ENCODE data around the gene HPCAL4. TPM values are rescaled to one million over a fixed set of nuclear protein-coding genes. Genes with fewer than 3 reads are reported as not detected.

The HPCAL4 gene
- total and polyA plus RNA-seq, 7 donors: 0.16 to 1.1 (median 0.83) TPM; not detected in 2

GRCh38 chr1:39672551-39672947, 18.7 kb downstream of the HPCAL4 start:
- H3K27ac ChIP-seq: no peak overlapping the region
- peak overlapping the region in 1 of 4 donors; percentile 46 for H3K4me3 ChIP-seq
- H3K9me3 ChIP-seq: no peaks in the 10 kb centered on the region
- H3K4me1 ChIP-seq: peaks cover 0 to 19% (median 17%) of the 10 kb centered on the region in 4 donors
- intact Hi-C loops (cut with DNase I): no loop called here
- no peak for TF ChIP-seq CTCF (IDR thresholded peaks at IDR 0.05)
- TF ChIP-seq POLR2AphosphoS5 (IDR thresholded peaks at IDR 0.05): no peak
- no peak for TF ChIP-seq EP300 (IDR thresholded peaks at IDR 0.05)
- no peak for TF ChIP-seq POLR2A (IDR thresholded peaks at IDR 0.05)
- 20 to 23% methylated on average over 12 of the region's 12 CpGs for WGBS, 2 donors
- H3K36me3 ChIP-seq: no peaks in the 10 kb centered on the region
- peaks cover 0 to 46% (median 24%) of the 10 kb centered on the region in 3 donors for H3K27me3 ChIP-seq
- no peak for DNase-seq

- H3K27ac ChIP-seq: no peak within 1 kb of the TSS
- peak within 1 kb of the TSS; percentile 18 to 53 (median 42) for H3K4me3 ChIP-seq
- whole genome bisulfite sequencing, 2 donors: 2 to 5% methylated on average over 55 of the region's 55 CpGs
- no peaks in the 10 kb centered on the region for H3K9me3 ChIP-seq
- peaks cover 0 to 52% (median 24%) of the 10 kb centered on the region in 3 donors for H3K27me3 ChIP-seq
- TF ChIP-seq POLR2A (IDR thresholded peaks at IDR 0.05) (no peak), CTCF (IDR thresholded peaks at IDR 0.05) (no peak), POLR2AphosphoS5 (IDR thresholded peaks at IDR 0.05) (no peak), EP300 (IDR thresholded peaks at IDR 0.05) (no peak)
- intact Hi-C loops (cut with DNase I): no loop called here
- H3K36me3 ChIP-seq: no peaks in the 10 kb centered on the region
- H3K4me1 ChIP-seq: peaks cover 0 to 19% (median 17%) of the 10 kb centered on the region in 4 donors
- no peak for DNase-seq
Measured at GRCh38 chr1:39671793-39672550, 19.3 kb downstream of the HPCAL4 start, which contains the start of gene NT5C1A. TSS of gene NT5C1A (minus strand) at chr1:39672107. CDS start at chr1:39672038, 69 bp downstream.

GRCh38 chr1:39671433-39671792, 19.8 kb downstream of the HPCAL4 start:
- no peaks in the 10 kb centered on the region for H3K9me3 ChIP-seq
- DNase-seq: no peak
- no peak overlapping the region for H3K27ac ChIP-seq
- H3K4me3 ChIP-seq: peak overlapping the region; percentile 18 to 53 (median 42)
- WGBS, 2 donors: 4% methylated on average over 26 of the region's 26 CpGs
- H3K36me3 ChIP-seq: no peaks in the 10 kb centered on the region
- TF ChIP-seq EP300 (IDR thresholded peaks at IDR 0.05) (no peak), POLR2A (IDR thresholded peaks at IDR 0.05) (no peak)
- H3K27me3 ChIP-seq: peaks cover 0 to 55% (median 24%) of the 10 kb centered on the region in 3 donors
- intact Hi-C loops (cut with DNase I): no loop called here
- H3K4me1 ChIP-seq: peaks cover 0 to 19% (median 17%) of the 10 kb centered on the region in 4 donors

GRCh38 chr1:39670689-39671088, 20.5 kb downstream of the HPCAL4 start:
- H3K27ac ChIP-seq: no peak overlapping the region
- H3K4me1 ChIP-seq: peaks cover 0 to 19% (median 17%) of the 10 kb centered on the region in 4 donors
- peaks cover 0 to 57% (median 24%) of the 10 kb centered on the region in 3 donors for H3K27me3 ChIP-seq
- no peak for DNase-seq
- TF ChIP-seq POLR2AphosphoS5 (IDR thresholded peaks at IDR 0.05) (no peak), POLR2A (IDR thresholded peaks at IDR 0.05) (no peak), CTCF (IDR thresholded peaks at IDR 0.05) (no peak), EP300 (IDR thresholded peaks at IDR 0.05) (no peak)
- no peaks in the 10 kb centered on the region for H3K36me3 ChIP-seq
- H3K4me3 ChIP-seq: no peak overlapping the region
- H3K9me3 ChIP-seq: no peaks in the 10 kb centered on the region
- 61 to 66% methylated on average over 1 of the region's 1 CpG for WGBS, 2 donors
- intact Hi-C loops (cut with DNase I): no loop called here

GRCh38 chr1:39668894-39669293, 22.3 kb downstream of the HPCAL4 start:
- Histone ChIP-seq H3K36me3 (no peaks in the 10 kb centered on the region), H3K4me3 (no peak overlapping the region), H3K27me3 (peaks cover 0 to 60% (median 24%) of the 10 kb centered on the region in 3 donors), H3K4me1 (peaks cover 0 to 19% (median 17%) of the 10 kb centered on the region in 4 donors), H3K9me3 (no peaks in the 10 kb centered on the region), H3K27ac (no peak overlapping the region)
- no peak for TF ChIP-seq POLR2AphosphoS5 (IDR thresholded peaks at IDR 0.05)
- TF ChIP-seq POLR2A (IDR thresholded peaks at IDR 0.05): no peak
- no peak for TF ChIP-seq EP300 (IDR thresholded peaks at IDR 0.05)
- no peak for TF ChIP-seq CTCF (IDR thresholded peaks at IDR 0.05)
- DNase-seq: no peak
- 94 to 96% methylated on average over 3 of the region's 3 CpGs for WGBS, 2 donors
- intact Hi-C loops (cut with DNase I): no loop called here

Data from sigmoid colon (tissue), 7 donors.